K562 treated with DMSO at 1 percent for 24 hours (cell line): ENCODE measurements around the gene GOLGA6L7. TPM values are rescaled to one million over a fixed set of nuclear protein-coding genes. Genes with fewer than 3 reads are reported as not detected.

Experiments used
- total RNA-seq: library from RNA; unstranded; fragments of 300-600 nt; gene quantifications from 2 replicates; pipeline ENCODE4 v1.2.3, GENCODE V29; 2022; ENCODE audit warnings: low read depth; ENCODE audit not compliant: insufficient read depth

GOLGA6L7 gene, protein sequence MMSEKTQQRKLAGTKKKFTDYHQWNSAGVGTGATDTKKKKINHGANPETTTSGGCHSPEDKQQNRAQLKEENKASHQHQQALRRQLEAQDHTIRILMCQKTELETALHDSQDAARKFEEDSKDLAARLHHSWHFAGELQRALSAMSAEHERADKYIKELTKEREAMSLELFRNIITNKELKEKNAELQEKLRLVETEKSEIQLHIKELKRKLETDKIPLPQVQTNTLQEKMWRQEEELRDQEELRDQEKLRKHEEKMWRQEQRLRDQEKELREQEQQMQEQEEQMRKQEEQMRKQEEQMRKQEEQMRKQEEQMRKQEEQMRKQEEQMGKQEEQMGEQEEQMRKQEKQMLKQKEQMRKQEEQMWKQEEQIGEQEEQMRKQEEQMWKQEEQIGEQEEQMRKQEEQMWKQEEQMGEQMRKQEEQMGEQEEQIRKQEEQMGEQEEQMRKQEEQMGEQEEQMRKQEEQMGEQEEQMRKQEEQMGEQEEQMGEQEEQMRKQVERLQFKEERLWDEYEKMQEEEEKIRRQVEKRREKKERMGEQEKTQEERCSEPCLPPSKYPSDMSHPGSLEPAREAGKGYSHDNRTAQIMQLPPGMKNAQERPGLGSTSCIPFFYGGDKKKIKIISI
- 0.16 and 0.25 TPM in 2 replicates for total RNA-seq

DNA sequence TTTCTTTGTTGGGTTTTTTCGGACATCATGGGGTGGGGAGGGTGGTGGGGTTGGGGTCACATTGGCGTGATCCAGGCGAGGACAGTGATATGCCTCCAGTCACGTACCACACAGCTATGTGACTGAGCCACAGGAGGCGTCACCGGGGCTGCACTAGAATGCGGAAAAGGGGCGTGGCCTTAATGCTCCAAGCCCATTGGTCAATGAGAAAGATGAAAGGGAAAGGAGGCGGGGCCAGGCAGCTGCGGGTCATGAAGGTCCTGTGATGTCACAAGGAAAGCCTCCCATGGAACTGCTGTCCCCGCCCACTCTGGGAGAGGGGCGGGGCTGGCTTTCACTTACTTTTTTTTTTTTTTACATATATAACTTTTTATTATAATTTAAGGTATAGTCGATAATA is at the start of gene GOLGA6L7:
Gene GOLGA6L7 (minus strand): TSS at position 124 of the 400 bp plus-strand sequence. CDS start 95 bp downstream, at position 29.

DNA sequence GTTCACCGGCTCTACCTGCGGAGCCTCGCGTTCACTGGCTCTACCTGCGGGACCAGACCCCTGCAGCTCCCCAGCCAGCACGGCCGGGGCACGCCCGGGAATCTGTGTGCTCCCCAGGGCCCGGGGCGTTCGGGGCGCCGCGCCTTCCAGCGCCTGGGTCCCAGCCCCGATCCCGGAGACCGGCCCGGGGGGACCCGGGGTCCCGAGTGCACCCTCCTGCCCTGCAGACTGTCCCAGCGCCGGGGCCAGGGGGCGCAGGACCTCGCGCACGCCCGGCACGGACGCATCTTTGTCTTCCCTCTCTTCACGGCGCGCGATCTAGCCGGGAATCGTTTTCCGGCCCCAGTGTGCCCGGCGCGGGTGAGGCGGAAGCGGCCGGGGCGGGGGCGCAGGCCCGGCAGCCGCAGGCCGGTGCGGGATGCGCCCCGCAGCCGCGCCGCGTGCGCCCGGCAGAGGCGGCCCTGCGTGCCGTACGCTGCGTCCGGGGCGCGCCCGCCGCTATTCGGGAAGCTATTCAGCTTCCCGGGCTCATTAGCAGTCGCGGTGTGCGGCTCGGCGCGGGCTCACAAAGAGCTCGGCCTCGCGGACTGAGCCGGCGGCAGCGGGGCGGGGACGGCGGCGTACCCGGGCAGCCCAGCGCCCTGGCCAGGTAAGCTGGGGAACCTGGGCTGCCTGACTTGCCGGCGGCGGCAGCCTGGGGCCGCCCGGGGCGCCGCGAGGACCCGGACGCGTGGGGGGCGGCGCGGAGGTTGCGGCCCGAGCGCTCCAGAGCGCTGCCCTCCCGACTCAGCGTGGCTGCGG is 37.4 kb upstream of the GOLGA6L7 start, which contains the start of gene APBA2:
Gene APBA2 (plus strand): TSS at position 345 of the 801 bp plus-strand sequence. CDS start 167,911 bp downstream, outside the sequence.

Other genes starting within 250 kb of the GOLGA6L7 start
- not detected in 2 replicates for gene GOLGA8M, start 136.2 kb downstream of the GOLGA6L7 start, total RNA-seq
- 25.8 and 31.4 TPM in 2 replicates for gene APBA2, start 37.3 kb upstream of the GOLGA6L7 start, total RNA-seq